HG03432 (cell line): ENCODE measurements around the gene YARS1.
A peak's percentile ranks its signal among the peaks of the same experiment; 100 is the strongest.
"Not testable (repeated sequence)": the region's sequence is repeated elsewhere in the genome, so short reads cannot be mapped to it uniquely, and the experiment has no call there.

Experiments used
- ATAC-seq: cut with Tn5 transposase; IDR thresholded peaks from one replicate; pipeline ENCODE4 v1.9.1; 2021; ENCODE audit warnings: mild to moderate bottlenecking, moderate library complexity; ENCODE audit not compliant: unreplicated experiment

YARS1 gene

DNA sequence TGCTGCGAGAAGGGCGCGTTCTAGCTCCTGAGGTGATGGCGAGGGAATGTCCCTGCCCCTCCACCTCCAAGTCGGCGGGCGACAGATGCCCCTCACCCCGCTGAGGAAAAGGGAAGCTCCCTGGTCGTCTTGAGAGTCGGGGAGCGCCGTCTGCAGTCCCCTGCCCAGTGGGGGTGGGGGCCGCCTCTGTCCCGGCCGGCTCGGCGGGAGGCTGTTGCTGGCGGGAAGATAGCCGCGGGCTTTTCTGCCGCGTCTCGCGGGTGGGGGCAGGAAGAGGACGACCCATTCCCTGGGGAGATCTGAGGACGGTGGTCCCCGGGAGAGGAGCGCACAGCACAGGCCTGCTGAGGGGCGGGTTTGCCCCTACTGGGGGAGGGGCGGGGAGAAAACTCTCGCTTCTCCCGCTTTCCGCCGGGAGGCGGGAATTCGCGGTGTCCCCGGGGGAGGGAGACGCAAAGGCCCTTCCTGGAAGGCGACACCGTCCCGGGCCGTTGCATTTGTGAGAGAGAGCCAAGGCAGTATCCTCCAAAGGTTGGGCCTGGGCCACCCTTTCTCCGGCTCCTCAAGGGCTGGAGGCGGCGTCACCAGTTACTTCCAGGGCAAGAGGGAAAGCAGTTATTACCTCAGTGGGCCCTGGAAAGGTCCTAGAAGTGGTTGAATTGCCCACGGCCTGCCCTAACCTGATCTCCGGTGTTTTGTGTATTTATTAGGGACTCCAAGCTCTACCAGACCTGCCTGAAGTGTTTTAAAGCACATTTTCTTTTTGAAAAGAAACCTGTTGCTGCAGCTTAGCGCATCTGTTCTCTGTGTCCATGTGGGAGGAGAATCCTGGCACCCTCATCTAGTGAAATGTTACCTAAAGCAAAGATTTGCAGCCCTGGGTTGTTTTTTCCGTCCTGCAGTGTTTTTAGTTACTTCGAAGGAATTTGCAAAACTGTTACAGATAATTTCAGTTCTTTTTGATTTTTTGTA is 943 bp upstream of the YARS1 start:
- ATAC-seq = peak; percentile 14

DNA sequence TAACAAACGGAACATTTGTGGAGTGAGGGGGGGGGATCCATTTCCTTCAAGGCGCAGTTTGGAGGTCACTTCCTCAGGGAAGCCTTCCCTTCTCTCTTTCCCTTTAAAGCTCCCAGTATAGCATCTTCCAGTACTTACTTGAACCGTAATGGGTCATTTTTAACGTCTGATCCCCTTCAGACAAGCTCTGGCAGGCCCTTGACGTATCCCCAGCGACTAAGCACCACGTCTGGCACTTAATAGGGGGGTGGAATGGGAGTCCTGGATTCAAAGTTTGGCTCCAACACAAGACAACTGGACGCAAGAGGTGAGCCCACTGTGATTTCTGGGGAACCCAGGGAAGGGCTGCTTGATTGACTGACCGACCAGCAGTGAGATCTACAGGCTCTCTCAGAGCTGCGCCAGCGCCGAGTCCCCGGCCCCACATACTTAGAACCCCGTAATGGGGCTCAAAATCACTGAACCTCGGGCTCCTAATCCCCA is 441 bp downstream of the YARS1 start:
- ATAC-seq = no peak

- ATAC-seq = no peak
These were observed 3.0 kb downstream of the YARS1 start for GRCh38 chr1:32813941-32814739.

GRCh38 chr1:32811917-32812316 is 5.2 kb downstream of the YARS1 start:
- ATAC-seq = no peak

GRCh38 chr1:32811265-32811664 is 5.9 kb downstream of the YARS1 start:
- ATAC-seq = no peak

GRCh38 chr1:32810358-32810757 is 6.8 kb downstream of the YARS1 start:
- no peak for ATAC-seq

DNA sequence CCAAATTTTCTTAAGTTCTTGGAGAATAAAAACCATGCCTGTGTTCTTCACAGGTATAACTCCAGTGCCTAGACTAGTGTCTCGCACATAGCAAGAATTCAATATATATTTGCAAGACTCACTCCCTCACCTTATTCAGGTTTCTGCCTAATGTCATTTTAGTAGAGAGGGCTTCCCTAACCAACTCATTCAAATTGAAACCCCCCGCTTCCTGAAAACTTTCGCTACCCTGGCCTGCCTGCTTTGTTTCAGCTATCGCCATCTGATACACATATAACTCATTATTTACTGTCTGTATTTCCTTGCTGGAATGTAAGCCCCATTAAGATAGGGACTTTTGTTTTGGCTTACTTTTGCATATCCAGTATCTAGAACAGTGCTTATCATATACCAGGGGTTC is 8.6 kb downstream of the YARS1 start:
- no peak for ATAC-seq

DNA sequence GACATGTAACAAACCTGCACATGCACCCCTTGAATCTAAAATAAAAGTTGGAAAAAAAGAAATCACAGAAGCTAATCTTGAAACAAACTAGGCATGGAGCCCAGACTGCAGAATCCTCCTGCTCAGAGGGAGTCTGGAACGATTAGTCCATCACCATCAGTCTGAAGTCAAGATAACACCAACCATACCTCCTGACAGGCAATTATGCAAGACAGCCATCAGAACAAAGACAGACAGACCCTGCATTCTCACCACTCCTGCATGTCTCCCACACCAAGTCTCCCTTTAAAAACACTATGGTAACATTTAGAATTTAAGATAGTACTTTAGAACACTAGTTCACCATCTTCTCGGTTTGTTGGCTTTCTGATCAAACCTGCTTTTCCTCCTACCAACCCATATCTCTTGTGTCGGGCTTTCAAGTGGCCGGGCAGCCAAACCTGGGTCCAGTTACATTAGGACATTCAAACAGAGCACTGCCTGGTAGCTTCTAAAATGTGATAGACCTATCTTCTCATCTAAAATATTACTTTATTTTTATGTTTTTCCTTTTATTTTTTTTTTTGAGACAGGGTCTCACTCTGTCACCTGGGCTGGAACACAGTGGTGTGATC is 10.1 kb downstream of the YARS1 start:
- ATAC-seq = no peak

DNA sequence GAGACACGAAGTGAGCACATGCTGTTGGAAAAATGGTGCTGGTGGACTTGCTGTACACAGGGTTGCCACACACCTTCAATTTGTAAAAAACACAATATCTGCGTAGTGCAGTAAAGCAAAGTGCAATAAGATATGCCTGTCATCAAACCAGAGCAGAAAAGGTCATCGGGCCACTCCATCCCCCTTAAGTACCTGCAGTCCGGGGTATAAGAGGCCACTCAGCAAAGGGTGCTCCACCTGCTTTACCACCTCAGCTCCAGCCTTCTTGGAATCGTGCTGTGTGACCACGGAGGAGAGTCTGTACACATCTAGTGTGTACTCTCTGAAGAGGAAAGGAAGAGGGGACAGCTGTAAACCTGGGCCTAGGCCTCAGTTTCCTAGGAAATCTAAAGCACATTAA is 10.9 kb downstream of the YARS1 start:
- no peak for ATAC-seq

DNA sequence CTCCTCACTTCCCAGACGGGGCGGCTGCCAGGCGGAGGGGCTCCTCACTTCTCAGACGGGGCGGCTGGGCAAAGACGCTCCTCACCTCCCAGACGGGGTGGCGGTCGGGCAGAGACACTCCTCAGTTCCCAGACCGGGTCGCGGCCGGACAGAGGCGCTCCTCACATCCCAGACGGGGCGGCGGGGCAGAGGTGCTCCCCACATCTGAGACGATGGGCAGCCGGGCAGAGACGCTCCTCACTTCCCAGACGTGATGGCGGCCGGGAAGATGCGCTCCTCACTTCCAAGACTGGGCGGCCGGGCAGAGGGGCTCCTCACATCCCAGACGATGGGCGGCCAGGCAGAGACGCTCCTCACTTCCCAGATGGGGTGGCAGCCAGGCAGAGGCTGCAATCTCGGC is 12.7 kb downstream of the YARS1 start:
- ATAC-seq = not testable (repeated sequence)

- ATAC-seq = no peak
These were observed 16.0 kb downstream of the YARS1 start for GRCh38 chr1:32801096-32801715.

DNA sequence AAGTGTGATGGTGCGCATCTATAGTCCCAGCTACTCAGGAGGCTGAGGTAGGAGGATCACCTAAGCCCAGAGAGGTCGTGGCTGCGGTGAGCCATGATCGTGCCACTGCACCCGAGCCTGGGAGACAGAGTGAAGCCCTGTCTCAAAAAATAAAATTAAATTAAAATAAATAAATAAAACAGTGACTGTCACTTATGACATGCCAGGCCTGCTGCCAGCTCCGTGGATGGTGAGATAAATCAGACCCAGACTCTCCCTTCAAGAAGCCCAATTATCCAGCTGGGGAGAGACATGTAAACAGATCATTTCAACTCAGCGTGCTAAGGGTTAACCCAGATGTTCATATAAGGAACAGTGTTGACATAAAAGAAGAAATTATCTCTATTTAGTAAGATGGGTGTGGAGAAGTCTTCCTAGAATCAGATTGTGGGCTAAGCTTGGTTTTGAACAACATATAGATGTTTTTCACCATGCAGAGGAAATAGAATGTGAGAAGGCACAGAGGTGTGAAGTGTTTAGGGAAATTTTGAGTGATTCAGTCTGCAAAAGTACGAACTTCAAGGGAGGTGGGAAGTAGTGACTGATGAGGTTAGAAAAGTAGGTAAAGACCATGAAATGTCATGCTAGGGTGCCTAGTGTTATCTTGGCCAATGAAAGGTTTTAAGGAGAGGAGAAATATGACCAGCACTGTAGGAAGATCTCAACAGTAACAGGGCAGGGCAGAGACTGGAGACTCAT is 18.3 kb downstream of the YARS1 start:
- peak; percentile 44 for ATAC-seq

DNA sequence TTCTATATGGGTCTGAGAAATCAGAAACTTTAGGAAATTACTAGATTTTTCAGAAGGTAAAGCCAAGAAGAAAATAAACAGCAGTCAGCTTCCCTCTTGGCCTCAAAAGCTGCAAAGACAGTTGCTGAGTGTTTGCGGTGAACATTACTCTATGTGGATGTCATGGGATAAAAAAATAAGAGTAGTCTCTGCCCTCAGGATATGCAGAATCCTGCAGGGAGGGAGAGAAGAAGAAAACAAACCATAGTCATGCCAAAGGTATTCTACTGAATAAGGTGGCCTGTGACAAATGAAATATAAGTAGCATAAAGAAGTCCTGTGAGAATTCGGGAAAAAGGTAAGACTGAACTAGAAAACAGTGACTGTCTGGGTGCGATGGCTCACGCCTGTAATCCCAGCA is 19.0 kb downstream of the YARS1 start:
- ATAC-seq = no peak

- ATAC-seq = no peak
These were observed 19.7 kb downstream of the YARS1 start for GRCh38 chr1:32797456-32797855.

DNA sequence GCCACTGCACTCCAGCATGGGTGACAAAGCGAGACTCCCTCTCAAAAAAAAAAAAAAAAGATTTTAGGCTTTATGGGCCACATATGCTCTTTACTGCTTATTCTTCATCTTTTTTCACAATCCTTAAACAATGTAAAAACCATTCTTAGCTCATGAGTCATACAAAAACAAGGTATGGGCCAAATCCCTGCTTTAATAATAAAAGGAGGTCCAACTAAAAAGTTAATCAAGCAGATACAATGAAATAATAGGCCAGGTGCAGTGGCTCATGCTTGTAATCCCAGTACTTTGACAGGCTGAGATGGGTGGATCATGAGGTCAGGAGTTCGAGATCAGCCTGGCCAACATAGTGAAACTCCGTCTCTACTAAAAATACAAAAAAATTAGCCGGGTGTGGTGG is 21.4 kb downstream of the YARS1 start:
- not testable (repeated sequence) for ATAC-seq

DNA sequence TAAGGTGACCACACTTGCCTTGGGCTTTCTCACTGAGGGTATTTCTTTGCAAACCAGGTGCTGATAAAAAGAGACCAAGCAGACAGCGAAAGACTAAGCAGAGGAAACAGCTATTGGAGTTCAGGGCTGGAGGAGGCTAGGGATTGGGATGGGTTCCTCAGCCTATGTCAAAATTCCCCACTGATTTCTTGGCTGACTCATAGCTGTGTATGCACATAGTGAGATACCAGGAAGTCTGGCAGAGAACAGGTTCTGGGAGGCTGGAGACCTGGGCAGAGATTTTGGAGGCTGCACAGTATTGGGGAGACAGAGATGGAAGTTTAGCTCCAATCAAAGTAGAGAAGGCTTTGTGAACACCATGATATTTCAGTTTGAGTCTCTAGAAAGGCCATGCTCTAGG is 25.3 kb downstream of the YARS1 start:
- ATAC-seq = no peak

DNA sequence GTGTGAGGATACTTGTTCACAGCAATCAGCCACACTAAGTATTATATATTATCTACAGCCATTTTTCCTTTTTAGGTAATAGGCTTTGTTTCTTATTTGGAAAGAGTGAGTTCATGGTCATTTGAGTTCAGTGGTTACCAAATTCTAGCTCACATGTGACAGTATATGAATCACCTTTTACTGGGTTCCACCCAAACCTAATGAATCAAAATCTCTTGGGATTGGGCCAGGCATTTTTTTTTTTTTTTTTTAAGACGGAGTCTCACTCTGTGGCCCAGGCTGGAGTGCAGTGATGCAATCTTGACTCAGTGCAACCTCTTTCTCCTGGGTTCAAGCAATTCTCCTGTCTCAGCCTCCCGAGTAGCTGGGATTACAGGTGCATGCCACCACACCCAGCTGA is 27.8 kb downstream of the YARS1 start:
- not testable (repeated sequence) for ATAC-seq

- no peak for ATAC-seq
These were observed 30.3 kb downstream of the YARS1 start for GRCh38 chr1:32786856-32787255.

DNA sequence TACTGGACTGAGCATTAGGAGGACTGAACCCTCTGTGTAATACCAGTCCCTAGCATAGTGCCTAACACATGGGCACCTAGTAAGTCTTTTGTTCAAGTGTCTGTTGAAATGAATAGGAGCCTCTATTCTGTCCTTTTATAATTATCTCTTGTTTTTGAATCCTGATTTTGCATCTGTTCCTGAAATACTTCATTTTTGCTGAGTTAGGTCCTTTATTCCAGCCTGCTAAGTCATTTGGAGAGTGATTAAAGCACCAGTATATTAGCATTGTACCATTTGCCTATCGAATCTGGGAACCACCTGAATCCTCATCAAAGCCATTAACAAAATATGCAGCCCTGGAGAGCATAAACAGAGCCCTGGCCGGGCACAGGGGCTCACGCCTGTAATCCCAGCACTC is 32.3 kb downstream of the YARS1 start:
- no peak for ATAC-seq

DNA sequence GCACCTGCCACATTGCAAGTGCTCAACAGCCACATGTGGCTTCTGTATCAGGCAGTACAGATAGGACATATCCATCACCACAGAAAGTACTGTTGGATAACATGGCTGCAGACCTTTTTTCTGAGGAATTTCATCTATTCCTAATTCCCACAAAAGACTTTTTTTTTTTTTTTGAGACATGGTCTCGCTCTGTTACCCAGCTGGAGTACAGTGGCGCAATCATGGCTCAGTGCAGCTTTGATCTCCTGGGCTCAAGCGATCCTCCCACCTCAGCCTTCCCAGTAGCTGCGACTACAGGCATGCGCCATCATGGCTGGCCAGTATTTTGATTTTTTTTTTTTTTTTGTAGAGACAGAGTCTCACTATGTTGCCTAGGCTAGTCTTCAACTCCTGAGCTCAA is 33.3 kb downstream of the YARS1 start:
- ATAC-seq = no peak
